OCI-LY7 (cell line): Measurements from ENCODE around the gene SLC35E1. TPM values are rescaled to one million over a fixed set of nuclear protein-coding genes. Genes with fewer than 3 reads are reported as not detected.

Source experiments
- BruUV-seq: library from RNA; stranded (reverse); fragments of 400-500 nt; replicated peaks from 2 replicates; lab custom pipeline; 2021; lab: Mats Ljungman, UMichigan
- CTCF ChIA-PET: fragments of 300-600 bp; sonication (Branson Sonifier 250); formaldehyde crosslinking; loops from one replicate; lab custom pipeline; 2022; ENCODE audit warnings: antibody characterized with exemption; ENCODE audit not compliant: unreplicated experiment; lab: Charles Lee
- POLR2A ChIA-PET: fragments of 300-600 bp; sonication (Branson Sonifier 250); formaldehyde crosslinking; loops from one replicate; lab custom pipeline; 2022; ENCODE audit warnings: antibody characterized with exemption; lab: Charles Lee
- DNase-seq: peaks from one replicate; pipeline ENCODE4 v3.0.0-alpha.2; 2015; ENCODE audit warnings: low spot score
- H2AFZ ChIP-seq: fragments of 200-600 bp; sonication (generic), shearing (Covaris generic); 2 replicates; pipeline ENCODE4 v1.6.1; 2014; ENCODE audit warnings: mild to moderate bottlenecking, antibody characterized with exemption, low read length, moderate library complexity
- H3K27ac ChIP-seq: fragments of 200-600 bp; sonication (generic); 2 replicates; pipeline ENCODE4 v1.5.1; 2014; ENCODE audit warnings: mixed run types, low read depth, mild to moderate bottlenecking, moderate library complexity, low read length, inconsistent platforms; ENCODE audit not compliant: poor library complexity, severe bottlenecking
- H3K36me3 ChIP-seq: fragments of 200-600 bp; sonication (generic); 2 replicates; pipeline ENCODE4 v1.6.1; 2014; ENCODE audit warnings: mild to moderate bottlenecking, antibody characterized with exemption, low read length, moderate library complexity, mixed read lengths; ENCODE audit not compliant: insufficient read depth
- H3K4me1 ChIP-seq: fragments of 200-600 bp; sonication (generic); 2 replicates; pipeline ENCODE4 v1.5.1; 2014; ENCODE audit warnings: mild to moderate bottlenecking, low read length; ENCODE audit not compliant: insufficient read depth, poor library complexity, severe bottlenecking
- H3K4me2 ChIP-seq: fragments of 200-600 bp; sonication (generic); 2 replicates; pipeline ENCODE4 v1.6.1; 2014; ENCODE audit warnings: mild to moderate bottlenecking, low read length
- H3K4me3 ChIP-seq: fragments of 200-600 bp; sonication (generic); 2 replicates; pipeline ENCODE4 v1.5.1; 2014; ENCODE audit warnings: mild to moderate bottlenecking, low read depth, low read length; ENCODE audit not compliant: poor library complexity, severe bottlenecking
- H3K79me2 ChIP-seq: fragments of 200-600 bp; sonication (generic); 2 replicates; pipeline ENCODE4 v1.6.1; 2016; ENCODE audit warnings: low read depth, mild to moderate bottlenecking, low read length, moderate library complexity, mixed read lengths; ENCODE audit not compliant: insufficient read depth
- H3K9me2 ChIP-seq: fragments of 200-600 bp; sonication (generic); 2 replicates; pipeline ENCODE4 v1.6.1; 2016; ENCODE audit warnings: mild to moderate bottlenecking, low read length, mixed read lengths; ENCODE audit not compliant: insufficient read depth
- H3K9me3 ChIP-seq: fragments of 200-600 bp; sonication (generic); 2 replicates; pipeline ENCODE4 v1.6.1; 2014; ENCODE audit warnings: mild to moderate bottlenecking, mixed run types, low read length, mixed read lengths
- H4K20me1 ChIP-seq: fragments of 200-600 bp; sonication (generic); 2 replicates; pipeline ENCODE4 v1.6.1; 2014; ENCODE audit warnings: mild to moderate bottlenecking, antibody characterized with exemption, low read length, moderate library complexity, mixed read lengths; ENCODE audit not compliant: insufficient read depth
- CTCF ChIP-seq: fragments of 200-600 bp; sonication (generic); conservative IDR thresholded peaks from 2 replicates; pipeline ENCODE4 v1.5.1; 2014; ENCODE audit warnings: mild to moderate bottlenecking, antibody characterized with exemption, low read length, moderate library complexity, mixed read lengths
- EZH2phosphoT487 ChIP-seq: fragments of 200-600 bp; sonication (generic); IDR thresholded peaks from 2 replicates; pipeline ENCODE4 v1.6.1; 2018; ENCODE audit warnings: low read depth, borderline replicate concordance, mild to moderate bottlenecking, mixed run types, antibody characterized with exemption, low read length, moderate library complexity, mixed read lengths
- intact Hi-C: fragments of 100-400 bp; cut with micrococcal nuclease; formaldehyde crosslinking; loops from one replicate; pipeline ENCODE4 v1.10.0; 2022; ENCODE audit not compliant: unreplicated experiment
- total RNA-seq, 2 experiments: library from RNA; depleted of rRNA in 1 of 2; stranded (reverse); fragments of >200 nt in 1 of 2; shearing (Covaris generic) in 1 of 2; gene quantifications; 2 replicates each; pipeline ENCODE4 v1.2.3, GENCODE V29; 2014 to 2022

Gene SLC35E1
- total RNA-seq, 2 experiments from 2014 or later = 21.1 to 41.2 TPM

- Histone ChIP-seq H2AFZ (no peak overlapping the region), H3K4me2 (peak overlapping the region; percentile 56), H3K4me1 (peaks cover 55% of the 10 kb centered on the region), H3K9me3 (no peaks in the 10 kb centered on the region), H3K27ac (peak overlapping the region; percentile 31), H3K36me3 (peaks cover 35% of the 10 kb centered on the region), H3K79me2 (peaks cover 100% of the 10 kb centered on the region), H3K4me3 (peak overlapping the region; percentile 19), H4K20me1 (peaks cover 33% of the 10 kb centered on the region), H3K9me2 (no peaks in the 10 kb centered on the region)
- TF ChIP-seq EZH2phosphoT487 (no peak), CTCF (no peak)
- intact Hi-C loops = no loop called here
- ChIA-PET CTCF (interaction anchor here (0.5 kb wide), 1 partner anchor 68 kb away, joined by 3 read pairs; no protein-coding TSS in a partner anchor), POLR2A (interaction anchor here (1.5 kb wide), 1 partner anchor 13 kb away, joined by 7 read pairs; no protein-coding TSS in a partner anchor)
- no peak for DNase-seq
- no TSS peak for BruUV-seq
These were observed 33.4 kb upstream of the SLC35E1 start for GRCh38 chr19:16605553-16605994.

- Histone ChIP-seq H3K4me1 (peaks cover 59% of the 10 kb centered on the region), H3K4me3 (peak overlapping the region; percentile 19), H3K36me3 (peaks cover 35% of the 10 kb centered on the region), H4K20me1 (peaks cover 33% of the 10 kb centered on the region), H2AFZ (no peak overlapping the region), H3K4me2 (peak overlapping the region; percentile 56), H3K9me2 (no peaks in the 10 kb centered on the region), H3K79me2 (peaks cover 99% of the 10 kb centered on the region), H3K27ac (peak overlapping the region; percentile 31), H3K9me3 (no peaks in the 10 kb centered on the region)
- intact Hi-C loops = no loop called here
- POLR2A ChIA-PET = interaction anchor here (1.5 kb wide), 1 partner anchor 13 kb away, joined by 7 read pairs; no protein-coding TSS in a partner anchor
- no peak for TF ChIP-seq EZH2phosphoT487
- TF ChIP-seq CTCF = no peak
- CTCF ChIA-PET = no interaction called here
- no TSS peak for BruUV-seq
- DNase-seq = no peak
These were observed 32.9 kb upstream of the SLC35E1 start for GRCh38 chr19:16605115-16605514.

- no peaks in the 10 kb centered on the region for H3K9me2 ChIP-seq
- peaks cover 35% of the 10 kb centered on the region for H3K36me3 ChIP-seq
- peak overlapping the region; percentile 31 for H3K27ac ChIP-seq
- ChIA-PET CTCF (interaction anchor here (0.5 kb wide), 1 partner anchor 799 kb away, joined by 3 read pairs; no protein-coding TSS in a partner anchor), POLR2A (interaction anchor here (1.0 to 1.5 kb wide), 4 partner anchors 12 to 20 kb away, joined by 3 to 7 read pairs (median 4); no protein-coding TSS in a partner anchor)
- H3K9me3 ChIP-seq = no peaks in the 10 kb centered on the region
- no peak for DNase-seq
- no peak overlapping the region for H2AFZ ChIP-seq
- H4K20me1 ChIP-seq = peaks cover 33% of the 10 kb centered on the region
- H3K79me2 ChIP-seq = peaks cover 99% of the 10 kb centered on the region
- peak overlapping the region; percentile 56 for H3K4me2 ChIP-seq
- TF ChIP-seq EZH2phosphoT487 (no peak), CTCF (no peak)
- H3K4me1 ChIP-seq = peaks cover 60% of the 10 kb centered on the region
- intact Hi-C loops = no loop called here
- no TSS peak for BruUV-seq
- H3K4me3 ChIP-seq = no peak overlapping the region
These were observed 32.4 kb upstream of the SLC35E1 start for GRCh38 chr19:16604615-16605014.
